HepG2 (cell line): ENCODE measurements around the gene PURB. TPM values are rescaled to one million over a fixed set of nuclear protein-coding genes. Genes with fewer than 3 reads are reported as not detected.

Experiments used
- ASH2L ChIP-seq: fragments of 300-600, 200-600 bp; sonication (generic); IDR thresholded peaks from 2 replicates; pipeline ENCODE4 v1.7.0; 2017; ENCODE audit warnings: low read depth, mild to moderate bottlenecking, moderate library complexity, mixed read lengths, low read length; ENCODE audit not compliant: insufficient read length
- CEBPG ChIP-seq: IDR thresholded peaks from 2 replicates; pipeline ENCODE4 v1.6.1; 2016
- ELF3 ChIP-seq: IDR thresholded peaks from 2 replicates; pipeline ENCODE4 v1.6.1; 2016; ENCODE audit warnings: missing genetic modification reagents, missing compliant biosample characterization
- EZH2 ChIP-seq: conservative IDR thresholded peaks from 2 replicates; pipeline ENCODE4 v1.6.1; 2012; ENCODE audit warnings: mild to moderate bottlenecking, low read depth, low read length, moderate library complexity
- HNRNPK ChIP-seq: fragments of 200-400 bp; formaldehyde crosslinking; IDR thresholded peaks from 2 replicates; pipeline ENCODE4 v1.6.1; 2018; ENCODE audit warnings: low read length, low read depth, moderate library complexity, mild to moderate bottlenecking; ENCODE audit not compliant: poor library complexity, severe bottlenecking
- MBNL3 ChIP-seq: fragments of 250-450 bp; sonication (Bioruptor Pico); conservative IDR thresholded peaks from 2 replicates; pipeline ENCODE4 v1.8.0; 2022; ENCODE audit warnings: mild to moderate bottlenecking, inconsistent platforms
- MEIS1 ChIP-seq: sonication (generic); formaldehyde crosslinking; IDR thresholded peaks from 2 replicates; pipeline ENCODE4 v1.9.0; 2021; ENCODE audit warnings: mild to moderate bottlenecking, missing genetic modification reagents, moderate library complexity, borderline replicate concordance
- RARG ChIP-seq: sonication (generic); formaldehyde crosslinking; IDR thresholded peaks from 2 replicates; pipeline ENCODE4 v1.4.0; 2020; ENCODE audit warnings: low read depth, mild to moderate bottlenecking, missing genetic modification reagents
- SETDB1 ChIP-seq: sonication (generic); formaldehyde crosslinking; IDR thresholded peaks from 2 replicates; pipeline ENCODE4 v1.5.1; 2020; ENCODE audit warnings: missing genetic modification reagents, mild to moderate bottlenecking, borderline replicate concordance
- TMF1 ChIP-seq: sonication (generic); formaldehyde crosslinking; IDR thresholded peaks from 2 replicates; pipeline ENCODE4 v1.8.1; 2022; ENCODE audit warnings: low read depth, missing genetic modification reagents
- ZBTB7B ChIP-seq: sonication (generic); formaldehyde crosslinking; IDR thresholded peaks from 2 replicates; pipeline ENCODE4 v1.4.0; 2020; ENCODE audit warnings: missing genetic modification reagents
- ZFX ChIP-seq: sonication (generic); formaldehyde crosslinking; IDR thresholded peaks from 2 replicates; pipeline ENCODE4 v1.4.0; 2020; ENCODE audit warnings: mild to moderate bottlenecking, low read depth, missing genetic modification reagents, moderate library complexity
- ZNF136 ChIP-seq: sonication (generic); formaldehyde crosslinking; IDR thresholded peaks from 2 replicates; pipeline ENCODE4 v1.8.1; 2022; ENCODE audit warnings: low read depth, mild to moderate bottlenecking, moderate library complexity, missing genetic modification reagents
- ZNF20 ChIP-seq: sonication (generic); formaldehyde crosslinking; IDR thresholded peaks from 2 replicates; pipeline ENCODE4 v1.4.0; 2020; ENCODE audit warnings: mild to moderate bottlenecking, moderate library complexity, missing genetic modification reagents
- ZNF501 ChIP-seq: sonication (generic); formaldehyde crosslinking; IDR thresholded peaks from 2 replicates; pipeline ENCODE4 v1.5.1; 2020; ENCODE audit warnings: mild to moderate bottlenecking, moderate library complexity, missing genetic modification reagents
- ZNF572 ChIP-seq: sonication (generic); formaldehyde crosslinking; IDR thresholded peaks from 2 replicates; pipeline ENCODE4 v1.5.1; 2020; ENCODE audit warnings: mild to moderate bottlenecking, missing genetic modification reagents
- ZNF850 ChIP-seq: sonication (generic); formaldehyde crosslinking; conservative IDR thresholded peaks from 2 replicates; pipeline ENCODE4 v1.9.0; 2021; ENCODE audit warnings: mild to moderate bottlenecking, missing genetic modification reagents
- polyA plus RNA-seq, 8 experiments: library from polyadenylated mRNA; depleted of rRNA in 3 of 8; stranded (reverse) in 7 of 8; unstranded in 1 of 8; fragments of >200 nt; fragmentation: Illumina TruSeq in 4 of 8; extraction: Trizol in 4 of 8; gene quantifications; 2 replicates each; pipeline versions ENCODE4 v1.2.1 to v1.2.3, GENCODE V29; 2011 to 2016; ENCODE audit warnings: low read depth in 4 of 8, missing spikeins in 1 of 8, mixed read lengths in 1 of 8; ENCODE audit not compliant: insufficient read depth in 1 of 8
- total RNA-seq, 5 experiments: library from RNA; depleted of rRNA; stranded (reverse); fragments of >200 nt; fragmentation: Illumina TruSeq; extraction: Trizol; gene quantifications; 2 replicates each; pipeline ENCODE4 v1.2.3, GENCODE V29; 2016; ENCODE audit warnings: low read depth in 1 of 5
- TF ChIP-seq, protein P1 (sequence below): sonication (generic); formaldehyde crosslinking; IDR thresholded peaks from 2 replicates; pipeline ENCODE4 v1.5.0; 2020; ENCODE audit warnings: mild to moderate bottlenecking, low read depth, missing genetic modification reagents, borderline replicate concordance
- TF ChIP-seq, protein P2 (sequence below): IDR thresholded peaks from 2 replicates; pipeline ENCODE4 v1.6.1; 2016; ENCODE audit warnings: missing biosample characterization, missing genetic modification reagents, low read depth
- TF ChIP-seq, protein P3 (sequence below): IDR thresholded peaks from 2 replicates; pipeline ENCODE4 v1.6.1; 2016
- TF ChIP-seq, protein P4 (sequence below): sonication (generic); formaldehyde crosslinking; IDR thresholded peaks from 2 replicates; pipeline ENCODE4; 2020; ENCODE audit warnings: missing genetic modification reagents, mild to moderate bottlenecking, borderline replicate concordance
- TF ChIP-seq, protein P5 (sequence below): sonication (generic); formaldehyde crosslinking; IDR thresholded peaks from 2 replicates; pipeline ENCODE4 v1.5.0; 2020; ENCODE audit warnings: mild to moderate bottlenecking, missing genetic modification reagents
- TF ChIP-seq, protein P6 (sequence below): sonication (generic); formaldehyde crosslinking; IDR thresholded peaks from 2 replicates; pipeline ENCODE4 v1.4.0; 2020; ENCODE audit warnings: mild to moderate bottlenecking, missing genetic modification reagents

The PURB gene
- total and polyA plus RNA-seq, 2 of the 13 experiments (the other 11 are each of a cell fraction or from before 2014, with no cell fraction given), result 2.3 to 4.3 TPM

DNA sequence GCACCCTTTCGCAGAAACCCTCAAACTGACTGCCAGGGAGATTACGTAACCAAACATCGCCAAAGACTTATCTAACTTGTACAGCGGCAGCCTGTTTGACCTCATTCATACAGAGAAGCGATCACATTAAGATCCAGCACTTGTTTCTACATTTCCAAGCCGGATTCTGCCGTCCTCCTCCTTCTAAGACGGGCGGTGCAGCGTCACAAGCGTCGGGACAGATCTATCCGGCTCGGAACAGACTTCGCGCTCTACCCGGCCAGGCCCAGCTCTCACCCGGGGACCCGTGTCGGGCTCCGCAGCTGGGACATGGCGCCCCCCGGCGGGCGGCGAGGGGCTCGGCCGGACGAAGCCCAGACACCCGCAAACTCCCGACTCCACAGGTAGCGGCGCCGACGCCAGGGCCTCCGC is 37.8 kb downstream of the PURB start (continued):
- TF ChIP-seq ELF3 (CRISPR knock-in tag), result no peak
- TF ChIP-seq, protein P1, sequence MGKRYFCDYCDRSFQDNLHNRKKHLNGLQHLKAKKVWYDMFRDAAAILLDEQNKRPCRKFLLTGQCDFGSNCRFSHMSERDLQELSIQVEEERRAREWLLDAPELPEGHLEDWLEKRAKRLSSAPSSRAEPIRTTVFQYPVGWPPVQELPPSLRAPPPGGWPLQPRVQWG (CRISPR knock-in tag), result no peak
- TF ChIP-seq CEBPG (CRISPR knock-in tag), result peak; percentile 81
- TF ChIP-seq, protein P2, sequence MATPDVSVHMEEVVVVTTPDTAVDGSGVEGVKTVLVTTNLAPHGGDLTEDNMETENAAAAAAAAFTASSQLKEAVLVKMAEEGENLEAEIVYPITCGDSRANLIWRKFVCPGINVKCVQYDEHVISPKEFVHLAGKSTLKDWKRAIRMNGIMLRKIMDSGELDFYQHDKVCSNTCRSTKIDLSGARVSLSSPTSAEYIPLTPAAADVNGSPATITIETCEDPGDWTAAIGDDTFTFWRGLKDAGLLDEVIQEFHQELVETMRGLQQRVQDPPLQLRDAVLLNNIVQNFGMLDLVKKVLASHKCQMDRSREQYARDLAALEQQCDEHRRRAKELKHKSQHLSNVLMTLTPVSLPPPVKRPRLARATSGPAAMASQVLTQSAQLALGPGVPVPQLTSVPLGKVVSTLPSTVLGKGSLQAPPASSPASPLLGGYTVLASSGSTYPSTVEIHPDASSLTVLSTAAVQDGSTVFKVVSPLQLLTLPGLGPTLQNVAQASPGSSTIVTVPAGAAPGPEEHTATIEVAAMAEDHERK (CRISPR knock-in tag), result no peak
- no peak for TF ChIP-seq ZNF20 (CRISPR knock-in tag)
- no peak for TF ChIP-seq ZNF136
- TF ChIP-seq, protein P3, sequence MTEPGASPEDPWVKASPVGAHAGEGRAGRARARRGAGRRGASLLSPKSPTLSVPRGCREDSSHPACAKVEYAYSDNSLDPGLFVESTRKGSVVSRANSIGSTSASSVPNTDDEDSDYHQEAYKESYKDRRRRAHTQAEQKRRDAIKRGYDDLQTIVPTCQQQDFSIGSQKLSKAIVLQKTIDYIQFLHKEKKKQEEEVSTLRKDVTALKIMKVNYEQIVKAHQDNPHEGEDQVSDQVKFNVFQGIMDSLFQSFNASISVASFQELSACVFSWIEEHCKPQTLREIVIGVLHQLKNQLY, result peak; percentile 16; the same call in 1 of the 2 replicates
- TF ChIP-seq, protein P4, sequence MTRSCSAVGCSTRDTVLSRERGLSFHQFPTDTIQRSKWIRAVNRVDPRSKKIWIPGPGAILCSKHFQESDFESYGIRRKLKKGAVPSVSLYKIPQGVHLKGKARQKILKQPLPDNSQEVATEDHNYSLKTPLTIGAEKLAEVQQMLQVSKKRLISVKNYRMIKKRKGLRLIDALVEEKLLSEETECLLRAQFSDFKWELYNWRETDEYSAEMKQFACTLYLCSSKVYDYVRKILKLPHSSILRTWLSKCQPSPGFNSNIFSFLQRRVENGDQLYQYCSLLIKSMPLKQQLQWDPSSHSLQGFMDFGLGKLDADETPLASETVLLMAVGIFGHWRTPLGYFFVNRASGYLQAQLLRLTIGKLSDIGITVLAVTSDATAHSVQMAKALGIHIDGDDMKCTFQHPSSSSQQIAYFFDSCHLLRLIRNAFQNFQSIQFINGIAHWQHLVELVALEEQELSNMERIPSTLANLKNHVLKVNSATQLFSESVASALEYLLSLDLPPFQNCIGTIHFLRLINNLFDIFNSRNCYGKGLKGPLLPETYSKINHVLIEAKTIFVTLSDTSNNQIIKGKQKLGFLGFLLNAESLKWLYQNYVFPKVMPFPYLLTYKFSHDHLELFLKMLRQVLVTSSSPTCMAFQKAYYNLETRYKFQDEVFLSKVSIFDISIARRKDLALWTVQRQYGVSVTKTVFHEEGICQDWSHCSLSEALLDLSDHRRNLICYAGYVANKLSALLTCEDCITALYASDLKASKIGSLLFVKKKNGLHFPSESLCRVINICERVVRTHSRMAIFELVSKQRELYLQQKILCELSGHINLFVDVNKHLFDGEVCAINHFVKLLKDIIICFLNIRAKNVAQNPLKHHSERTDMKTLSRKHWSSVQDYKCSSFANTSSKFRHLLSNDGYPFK (CRISPR knock-in tag), result no peak
- TF ChIP-seq, protein P5, sequence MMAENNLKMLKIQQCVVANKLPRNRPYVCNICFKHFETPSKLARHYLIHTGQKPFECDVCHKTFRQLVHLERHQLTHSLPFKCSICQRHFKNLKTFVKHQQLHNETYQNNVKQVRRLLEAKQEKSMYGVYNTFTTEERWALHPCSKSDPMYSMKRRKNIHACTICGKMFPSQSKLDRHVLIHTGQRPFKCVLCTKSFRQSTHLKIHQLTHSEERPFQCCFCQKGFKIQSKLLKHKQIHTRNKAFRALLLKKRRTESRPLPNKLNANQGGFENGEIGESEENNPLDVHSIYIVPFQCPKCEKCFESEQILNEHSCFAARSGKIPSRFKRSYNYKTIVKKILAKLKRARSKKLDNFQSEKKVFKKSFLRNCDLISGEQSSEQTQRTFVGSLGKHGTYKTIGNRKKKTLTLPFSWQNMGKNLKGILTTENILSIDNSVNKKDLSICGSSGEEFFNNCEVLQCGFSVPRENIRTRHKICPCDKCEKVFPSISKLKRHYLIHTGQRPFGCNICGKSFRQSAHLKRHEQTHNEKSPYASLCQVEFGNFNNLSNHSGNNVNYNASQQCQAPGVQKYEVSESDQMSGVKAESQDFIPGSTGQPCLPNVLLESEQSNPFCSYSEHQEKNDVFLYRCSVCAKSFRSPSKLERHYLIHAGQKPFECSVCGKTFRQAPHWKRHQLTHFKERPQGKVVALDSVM (CRISPR knock-in tag), result peak; percentile 43; the same call in 1 of the 2 replicates
- TF ChIP-seq MEIS1, result no peak
- peak; percentile 69 for TF ChIP-seq ASH2L
- no peak for TF ChIP-seq ZNF850 (CRISPR knock-in tag)
- TF ChIP-seq RARG (CRISPR knock-in tag), result no peak
- TF ChIP-seq ZFX (CRISPR knock-in tag), result peak; percentile 51; the same call in 1 of the 2 replicates
- TF ChIP-seq, protein P6, sequence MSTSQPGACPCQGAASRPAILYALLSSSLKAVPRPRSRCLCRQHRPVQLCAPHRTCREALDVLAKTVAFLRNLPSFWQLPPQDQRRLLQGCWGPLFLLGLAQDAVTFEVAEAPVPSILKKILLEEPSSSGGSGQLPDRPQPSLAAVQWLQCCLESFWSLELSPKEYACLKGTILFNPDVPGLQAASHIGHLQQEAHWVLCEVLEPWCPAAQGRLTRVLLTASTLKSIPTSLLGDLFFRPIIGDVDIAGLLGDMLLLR, result 0 out of 2 replicates have a peak, but pooled peaks have one; percentile 26
- TF ChIP-seq EZH2, result no peak
- no peak for TF ChIP-seq SETDB1 (CRISPR knock-in tag)
- no peak for TF ChIP-seq HNRNPK
- TF ChIP-seq TMF1 (CRISPR knock-in tag), result no peak
- no peak for TF ChIP-seq ZNF572 (CRISPR knock-in tag)
- TF ChIP-seq ZNF501 (CRISPR knock-in tag), result peak; percentile 3; the same call in 1 of the 2 replicates
- TF ChIP-seq ZBTB7B (CRISPR knock-in tag), result 0 out of 2 replicates have a peak, but pooled peaks have one; percentile 33
- TF ChIP-seq MBNL3 (CRISPR knock-in tag), result no peak
